ENCODE measurements around the gene DYNLRB2. TPM values are rescaled to one million over a fixed set of nuclear protein-coding genes. Genes with fewer than 3 reads are reported as not detected.

DYNLRB2 gene
- total RNA-seq, 1 donor from 2014 or later: 0.71 TPM

GRCh38 chr16:80507538-80507937, 33.3 kb upstream of the DYNLRB2 start:
- no peak overlapping the region for H3K27ac Mint-ChIP-seq
- no peak for ATAC-seq (ENCODE audit: low read depth)
- H3K4me3 Mint-ChIP-seq: no peak overlapping the region
- ChIA-PET CTCF (no interaction called here), POLR2A (no interaction called here)
- TF ChIP-seq, protein P1, sequence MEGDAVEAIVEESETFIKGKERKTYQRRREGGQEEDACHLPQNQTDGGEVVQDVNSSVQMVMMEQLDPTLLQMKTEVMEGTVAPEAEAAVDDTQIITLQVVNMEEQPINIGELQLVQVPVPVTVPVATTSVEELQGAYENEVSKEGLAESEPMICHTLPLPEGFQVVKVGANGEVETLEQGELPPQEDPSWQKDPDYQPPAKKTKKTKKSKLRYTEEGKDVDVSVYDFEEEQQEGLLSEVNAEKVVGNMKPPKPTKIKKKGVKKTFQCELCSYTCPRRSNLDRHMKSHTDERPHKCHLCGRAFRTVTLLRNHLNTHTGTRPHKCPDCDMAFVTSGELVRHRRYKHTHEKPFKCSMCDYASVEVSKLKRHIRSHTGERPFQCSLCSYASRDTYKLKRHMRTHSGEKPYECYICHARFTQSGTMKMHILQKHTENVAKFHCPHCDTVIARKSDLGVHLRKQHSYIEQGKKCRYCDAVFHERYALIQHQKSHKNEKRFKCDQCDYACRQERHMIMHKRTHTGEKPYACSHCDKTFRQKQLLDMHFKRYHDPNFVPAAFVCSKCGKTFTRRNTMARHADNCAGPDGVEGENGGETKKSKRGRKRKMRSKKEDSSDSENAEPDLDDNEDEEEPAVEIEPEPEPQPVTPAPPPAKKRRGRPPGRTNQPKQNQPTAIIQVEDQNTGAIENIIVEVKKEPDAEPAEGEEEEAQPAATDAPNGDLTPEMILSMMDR (IDR thresholded peaks at IDR 0.05): no peak
- peaks cover 20% of the 10 kb centered on the region for H3K27me3 Mint-ChIP-seq
- no peaks in the 10 kb centered on the region for H3K9me3 Mint-ChIP-seq
- DNase-seq: no peak
- H3K36me3 Mint-ChIP-seq (ENCODE audit: low read depth): no peaks in the 10 kb centered on the region
- no peaks in the 10 kb centered on the region for H3K4me1 Mint-ChIP-seq
- intact Hi-C loops (cut with micrococcal nuclease): no loop called here

DNA sequence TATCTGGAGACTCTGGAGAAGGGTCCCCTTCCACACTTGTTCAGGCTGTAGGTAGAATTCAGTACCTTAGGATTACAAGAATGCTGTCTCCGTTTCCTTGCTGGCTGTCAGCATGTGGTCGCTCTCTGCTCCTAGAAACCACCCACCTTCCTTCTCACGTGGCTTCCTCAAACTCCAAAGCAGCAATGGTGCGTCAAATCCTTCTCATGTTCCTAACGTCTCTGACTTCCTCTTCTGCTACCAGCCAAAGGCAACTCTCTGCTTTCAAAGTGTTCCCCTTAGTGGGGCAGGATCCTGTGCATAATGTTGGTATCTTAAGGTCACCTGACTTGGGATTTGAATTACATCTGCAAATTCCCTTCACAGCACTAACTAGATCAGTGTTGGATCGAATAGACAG, 30.9 kb upstream of the DYNLRB2 start:
- H3K27me3 Mint-ChIP-seq: peaks cover 34% of the 10 kb centered on the region
- intact Hi-C loops (cut with micrococcal nuclease): no loop called here
- TF ChIP-seq, protein P1 (IDR thresholded peaks at IDR 0.05): no peak
- ChIA-PET POLR2A (no interaction called here), CTCF (no interaction called here)
- H3K27ac Mint-ChIP-seq: no peak overlapping the region
- no peaks in the 10 kb centered on the region for H3K9me3 Mint-ChIP-seq
- DNase-seq (no peak), ATAC-seq (ENCODE audit: low read depth) (no peak)
- no peaks in the 10 kb centered on the region for H3K4me1 Mint-ChIP-seq
- H3K36me3 Mint-ChIP-seq (ENCODE audit: low read depth): no peaks in the 10 kb centered on the region
- no peak overlapping the region for H3K4me3 Mint-ChIP-seq

DNA sequence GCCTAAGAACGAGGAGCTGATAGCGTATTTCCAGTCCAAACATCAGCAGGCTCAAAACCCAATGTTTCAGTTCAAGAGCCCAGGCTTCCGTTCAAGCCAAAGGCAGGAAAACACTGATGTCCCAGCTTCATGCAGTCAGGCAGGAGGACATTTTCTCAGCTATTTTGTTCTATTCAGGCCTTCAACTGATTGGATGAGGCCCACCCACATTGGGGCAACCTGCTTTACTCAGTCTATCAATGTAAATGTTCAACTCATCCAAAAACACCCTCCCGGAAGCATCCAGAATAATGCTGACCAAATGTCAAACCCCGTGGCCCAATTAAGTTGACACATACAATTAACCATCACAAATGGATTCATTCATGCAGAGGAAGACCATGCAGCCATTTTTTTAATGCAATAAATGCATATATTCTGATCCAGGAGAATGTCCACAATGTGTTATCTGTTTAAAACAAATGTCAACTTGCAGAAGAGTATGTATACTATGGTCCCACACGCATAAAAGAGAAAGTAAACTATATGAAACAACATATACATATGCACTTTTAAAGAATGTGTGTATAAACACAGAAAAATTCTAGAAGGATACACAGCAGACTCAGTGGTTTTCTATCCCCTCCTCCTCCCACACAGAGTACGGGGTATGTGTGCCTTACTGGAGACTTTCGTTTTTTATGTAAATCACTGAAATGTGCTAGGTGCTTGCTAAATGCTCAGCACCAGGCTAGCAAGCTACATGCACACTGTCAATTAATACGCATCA, 28.8 kb upstream of the DYNLRB2 start:
- no peak for DNase-seq
- POLR2A ChIA-PET: no interaction called here
- Mint-ChIP-seq H3K36me3 (ENCODE audit: low read depth) (no peaks in the 10 kb centered on the region), H3K27ac (no peak overlapping the region), H3K27me3 (peaks cover 27% of the 10 kb centered on the region), H3K4me1 (no peaks in the 10 kb centered on the region), H3K9me3 (no peaks in the 10 kb centered on the region), H3K4me3 (no peak overlapping the region)
- intact Hi-C loops (cut with micrococcal nuclease): no loop called here
- ATAC-seq (ENCODE audit: low read depth): no peak
- CTCF ChIA-PET: no interaction called here
- TF ChIP-seq, protein P1 (IDR thresholded peaks at IDR 0.05): no peak

DNA sequence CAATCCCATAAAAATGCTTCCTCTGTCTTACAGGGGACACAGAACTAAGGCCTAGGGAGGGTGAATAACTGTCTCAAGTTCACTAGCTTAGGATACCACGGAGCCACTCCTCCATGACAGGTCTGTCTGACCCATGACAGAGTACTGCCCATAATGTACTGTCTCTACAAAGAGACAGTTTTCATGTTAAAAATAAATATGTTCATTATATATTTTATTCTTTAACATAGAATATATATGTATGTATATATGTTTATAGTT, 28.3 kb upstream of the DYNLRB2 start:
- CTCF ChIA-PET: no interaction called here

GRCh38 chr16:80515374-80515773, 25.4 kb upstream of the DYNLRB2 start:
- intact Hi-C loops (cut with micrococcal nuclease): no loop called here
- H3K9me3 Mint-ChIP-seq: no peaks in the 10 kb centered on the region
- H3K4me1 Mint-ChIP-seq: peaks cover 12% of the 10 kb centered on the region
- TF ChIP-seq, protein P1 (IDR thresholded peaks at IDR 0.05): no peak
- no peak overlapping the region for H3K27ac Mint-ChIP-seq
- no peak overlapping the region for H3K4me3 Mint-ChIP-seq
- DNase-seq (no peak), ATAC-seq (ENCODE audit: low read depth) (no peak)
- POLR2A ChIA-PET: no interaction called here
- CTCF ChIA-PET: interaction anchor here (1.8 kb wide), 1 partner anchor 11 kb away, joined by 3 read pairs; no protein-coding TSS in a partner anchor
- peaks cover 29% of the 10 kb centered on the region for H3K27me3 Mint-ChIP-seq
- H3K36me3 Mint-ChIP-seq (ENCODE audit: low read depth): no peaks in the 10 kb centered on the region

More for the DNA sequence above, 28.3 kb upstream of the DYNLRB2 start:
- Mint-ChIP-seq H3K9me3 (no peaks in the 10 kb centered on the region), H3K4me3 (no peak overlapping the region), H3K27me3 (peaks cover 30% of the 10 kb centered on the region), H3K27ac (no peak overlapping the region), H3K4me1 (no peaks in the 10 kb centered on the region), H3K36me3 (ENCODE audit: low read depth) (no peaks in the 10 kb centered on the region)
- POLR2A ChIA-PET: no interaction called here
- TF ChIP-seq, protein P1 (IDR thresholded peaks at IDR 0.05): no peak
- ATAC-seq (ENCODE audit: low read depth) (no peak), DNase-seq (no peak)
- intact Hi-C loops (cut with micrococcal nuclease): no loop called here

Measured in activated B cell treated with CpG ODN at 0.5 μM for 24 hours (primary cell).